Measurements from ENCODE around the gene RHOBTB3.

- no peak for TF ChIP-seq ZFP30 (CRISPR knock-in tag; IDR thresholded peaks at IDR 0.05)
- no peak for TF ChIP-seq CREB5 (CRISPR knock-in tag; IDR thresholded peaks at IDR 0.05; ENCODE audit: low read depth)
Observed at GRCh38 chr5:95726811-95727763, 4.0 kb upstream of the RHOBTB3 start.

Measured in SK-N-SH treated with all-trans-retinoic acid at 6 μM for 48 hours (cell line).